ENCODE measurements around the gene SLC17A9. TPM values are rescaled to one million over a fixed set of nuclear protein-coding genes. Genes with fewer than 3 reads are reported as not detected.

SLC17A9 gene
- total RNA-seq, 1 experiment from 2014 or later: 0.28 TPM

- ChIA-PET POLR2A (no interaction called here), CTCF (no interaction called here)
- H3K4me3 ChIP-seq (ENCODE audit: low read depth in 2 of 2, low read length in 2 of 2): no peak overlapping the region
- in situ Hi-C loops (cut with HindIII; ENCODE audit: low pct_unique_long_range_greater_than_20kb, low sequenced_read_pairs) (no loop called here), intact Hi-C loops (cut with micrococcal nuclease; ENCODE audit: unreplicated experiment) (no loop called here)
- TF ChIP-seq CTCF (IDR thresholded peaks at IDR 0.05): no peak
- TF ChIP-seq POLR2AphosphoS5 (IDR thresholded peaks at IDR 0.05; ENCODE audit: low read depth, low read length): no peak
- no peak for TF ChIP-seq TCF7L2 (IDR thresholded peaks at IDR 0.05; ENCODE audit: low read depth, low read length)
- TF ChIP-seq SIN3A (IDR thresholded peaks at IDR 0.05; ENCODE audit: borderline replicate concordance, insufficient read depth, low read depth, low read length): no peak
- no peak for TF ChIP-seq REST (IDR thresholded peaks at IDR 0.05; ENCODE audit: insufficient read depth in 1 of 2, low read depth in 2 of 2, low read length in 1 of 2)
- H3K27me3 ChIP-seq (ENCODE audit: control insufficient read depth, insufficient read depth, low read length): no peaks in the 10 kb centered on the region
- no peaks in the 10 kb centered on the region; the same call in 1 of the 2 replicates for H3K4me1 ChIP-seq (ENCODE audit: control insufficient read depth, insufficient read depth, low read length)
- H3K27ac ChIP-seq (ENCODE audit: low read length): no peak overlapping the region
- no peaks in the 10 kb centered on the region for H3K36me3 ChIP-seq (ENCODE audit: control insufficient read depth, insufficient read depth, low read length)
- no TSS peak for BruUV-seq (replicated peaks)
- ATAC-seq (no peak), DNase-seq (ENCODE audit: low read depth, low spot score) (no peak)
- H3K9me3 ChIP-seq (ENCODE audit: control insufficient read depth, insufficient read depth, low read depth, low read length): no peaks in the 10 kb centered on the region
Observed at GRCh38 chr20:62969939-62970306, 17.4 kb downstream of the SLC17A9 start.

- ATAC-seq (peak; percentile 36; the same call in 1 of the 2 replicates), DNase-seq (ENCODE audit: low read depth, low spot score) (no peak)
- ChIA-PET CTCF (interaction anchor here (0.7 kb wide), 1 partner anchor 80 kb away, joined by 3 read pairs; no protein-coding TSS in a partner anchor), POLR2A (no interaction called here)
- TF ChIP-seq POLR2AphosphoS5 (IDR thresholded peaks at IDR 0.05; ENCODE audit: low read depth, low read length) (no peak), REST (IDR thresholded peaks at IDR 0.05; ENCODE audit: insufficient read depth in 1 of 2, low read depth in 2 of 2, low read length in 1 of 2) (no peak), TCF7L2 (IDR thresholded peaks at IDR 0.05; ENCODE audit: low read depth, low read length) (no peak), SIN3A (IDR thresholded peaks at IDR 0.05; ENCODE audit: borderline replicate concordance, insufficient read depth, low read depth, low read length) (no peak), CTCF (IDR thresholded peaks at IDR 0.05) (no peak)
- in situ Hi-C loops (cut with HindIII; ENCODE audit: low pct_unique_long_range_greater_than_20kb, low sequenced_read_pairs) (no loop called here), intact Hi-C loops (cut with micrococcal nuclease; ENCODE audit: unreplicated experiment) (no loop called here)
- H3K27ac ChIP-seq (ENCODE audit: low read length): no peak overlapping the region
- no peak overlapping the region for H3K4me3 ChIP-seq (ENCODE audit: low read depth in 2 of 2, low read length in 2 of 2)
- no peaks in the 10 kb centered on the region for H3K27me3 ChIP-seq (ENCODE audit: control insufficient read depth, insufficient read depth, low read length)
- no peaks in the 10 kb centered on the region for H3K9me3 ChIP-seq (ENCODE audit: control insufficient read depth, insufficient read depth, low read depth, low read length)
- H3K4me1 ChIP-seq (ENCODE audit: control insufficient read depth, insufficient read depth, low read length): no peaks in the 10 kb centered on the region; the same call in 1 of the 2 replicates
- BruUV-seq (replicated peaks): no TSS peak
- H3K36me3 ChIP-seq (ENCODE audit: control insufficient read depth, insufficient read depth, low read length): no peaks in the 10 kb centered on the region
Observed at GRCh38 chr20:62970307-62971210, 18.1 kb downstream of the SLC17A9 start.

Data from Panc1 (cell line).